NCI-H2029 (cell line): ENCODE results near the gene CS.
A peak's percentile ranks its signal among the peaks of the same experiment; 100 is the strongest.
"Not testable (repeated sequence)": the region's sequence is repeated elsewhere in the genome, so short reads cannot be mapped to it uniquely, and the experiment has no call there.

Experiments used
- DNase-seq: peaks from one replicate; lab custom pipeline; 2025; lab: John Stamatoyannopoulos, UW

The CS gene

GRCh38 chr12:56278905-56279304 is 21.2 kb downstream of the CS start:
- DNase-seq, result no peak

DNA sequence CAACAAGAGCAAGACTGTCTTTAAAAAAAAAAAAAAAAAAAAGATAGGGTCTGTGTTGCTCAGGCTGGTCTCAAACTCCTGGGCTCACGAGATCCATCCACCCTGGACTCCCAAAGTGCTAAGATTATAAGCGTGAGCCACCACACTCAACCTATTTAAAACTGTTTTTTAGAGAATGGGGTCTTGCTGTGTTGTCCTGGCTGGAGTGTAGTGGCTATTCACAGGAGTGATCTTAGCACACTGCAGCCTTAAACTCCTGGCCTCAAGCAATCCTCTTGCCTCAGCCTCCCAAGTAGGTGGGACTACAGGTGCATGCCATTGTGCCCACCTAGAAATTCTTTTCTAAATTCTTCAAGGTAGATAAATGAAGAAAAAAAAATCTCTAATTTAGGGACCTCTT is 25.8 kb downstream of the CS start:
- no peak for DNase-seq

- not testable (repeated sequence) for DNase-seq
Measured at GRCh38 chr12:56272468-56272867, 27.7 kb downstream of the CS start.

DNA sequence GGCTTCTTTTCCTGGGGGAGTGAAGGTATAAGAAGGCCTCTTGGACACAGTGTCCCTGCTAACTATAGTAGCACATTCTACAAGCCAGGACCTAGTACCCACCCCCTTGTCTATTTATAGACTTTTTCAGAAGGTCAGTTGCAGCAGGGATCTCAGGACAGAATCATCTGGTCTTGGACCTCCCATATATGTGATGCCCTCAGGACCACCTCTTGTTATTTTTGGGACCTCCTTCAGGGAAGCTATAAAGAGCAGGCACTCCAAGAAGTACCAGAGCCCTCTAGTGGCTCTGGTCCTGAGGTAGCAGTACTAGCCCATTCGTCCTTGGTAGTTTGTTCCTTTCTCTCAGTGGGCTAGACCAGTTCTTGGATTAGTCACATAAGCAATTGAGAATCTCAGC is 29.1 kb downstream of the CS start:
- no peak for DNase-seq

DNA sequence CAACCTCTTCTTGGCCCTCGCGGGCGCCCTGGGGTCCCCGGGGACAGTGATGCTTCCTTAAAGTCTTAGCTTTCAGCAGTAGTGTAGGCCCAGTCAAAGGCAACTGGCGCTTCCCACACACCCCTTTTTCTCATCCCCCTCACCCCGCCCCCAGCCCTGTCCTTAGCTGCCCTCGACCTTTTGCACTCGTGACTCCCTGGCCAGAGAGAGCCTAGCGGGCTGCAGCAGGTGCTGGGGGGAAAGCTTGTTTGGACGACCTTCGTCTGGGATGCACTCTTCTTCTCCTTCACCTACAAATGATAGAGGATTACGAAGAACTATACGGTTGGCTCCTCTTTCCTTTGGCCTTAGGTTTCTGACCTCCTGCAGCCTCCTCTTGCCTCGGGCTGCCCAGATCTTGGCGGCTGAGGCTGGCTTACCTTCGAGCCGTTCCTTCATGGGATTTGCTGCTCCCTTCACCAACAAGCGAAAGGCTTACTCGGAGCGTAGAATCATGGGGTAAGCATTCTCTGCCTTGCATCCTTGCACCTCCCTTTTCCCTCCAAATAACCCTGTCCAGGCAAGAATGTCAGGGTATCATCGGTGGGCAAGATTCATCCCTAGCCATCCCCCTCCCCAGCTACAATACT is 32.6 kb downstream of the CS start:
- no peak for DNase-seq

DNA sequence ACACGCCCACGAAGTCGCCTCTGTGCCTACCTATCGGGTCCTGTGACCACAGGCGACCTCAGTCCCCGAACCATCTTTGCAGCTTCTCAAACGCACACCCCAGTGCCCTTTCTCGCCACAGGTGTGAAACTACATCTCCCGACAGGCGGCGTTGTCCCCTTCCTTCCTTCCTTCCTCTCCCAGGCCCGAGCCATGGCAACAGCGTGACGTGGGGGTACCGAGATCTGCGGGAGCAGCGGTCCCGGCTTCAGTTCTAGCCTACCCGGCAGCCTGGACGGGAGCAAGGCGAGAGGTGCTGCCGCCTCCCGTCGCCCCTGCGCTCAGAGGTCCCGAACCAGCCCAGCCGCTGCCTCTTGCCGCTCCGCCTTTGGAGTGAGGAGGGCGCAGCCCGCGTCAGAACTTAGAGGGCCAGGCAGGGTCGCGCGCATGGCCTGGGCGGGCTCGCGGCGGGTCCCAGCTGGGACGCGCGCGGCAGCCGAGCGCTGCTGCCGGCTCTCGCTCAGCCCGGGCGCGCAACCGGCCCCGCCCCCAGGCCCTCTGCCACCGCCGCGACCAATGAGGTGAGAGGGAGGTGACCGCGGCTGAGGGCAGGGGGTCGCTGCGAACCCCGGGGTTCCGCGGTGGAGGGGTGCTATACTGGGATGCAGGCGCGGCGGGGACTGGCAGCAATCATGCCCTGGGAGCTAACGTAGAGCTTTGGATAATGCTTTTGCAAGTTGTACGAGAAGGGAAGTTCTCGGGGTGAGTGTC is 33.3 kb downstream of the CS start, which contains the start of gene COQ10A:
Gene COQ10A, plus strand, starts transcription at position 250 of the 750 bp plus-strand sequence. Its CDS starts 177 bp downstream, at position 427.
- peak; percentile 80 for DNase-seq

DNA sequence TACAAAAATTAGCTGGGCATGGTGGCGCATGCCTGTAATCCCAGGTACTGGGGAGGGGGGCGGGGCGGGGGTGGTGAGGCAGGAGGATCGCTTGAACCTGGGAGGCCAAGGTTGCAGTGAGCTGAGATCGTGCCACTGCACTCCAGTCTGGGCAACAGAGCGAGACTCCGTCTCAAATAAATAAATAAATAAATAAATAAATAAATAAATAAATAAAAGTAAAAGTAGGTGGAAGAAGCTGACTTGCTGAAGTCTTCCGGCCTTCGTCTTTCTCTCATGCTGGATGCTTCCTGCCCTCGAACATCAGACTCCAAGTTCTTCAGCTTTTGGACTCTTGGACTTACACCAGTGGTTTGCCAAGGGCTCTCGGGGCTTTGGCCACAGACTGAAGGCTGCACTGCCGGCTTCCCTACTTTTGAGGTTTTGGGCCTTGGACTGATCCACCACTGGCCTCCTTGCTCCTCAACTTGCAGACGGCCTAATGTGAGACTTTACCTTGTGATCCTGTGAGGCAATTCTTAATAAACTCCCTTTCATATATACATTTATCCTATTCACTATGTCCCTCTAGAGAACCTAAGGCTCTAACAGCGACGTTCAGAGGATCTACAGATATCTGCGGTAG is 34.0 kb downstream of the CS start:
- DNase-seq, result not testable (repeated sequence)

DNA sequence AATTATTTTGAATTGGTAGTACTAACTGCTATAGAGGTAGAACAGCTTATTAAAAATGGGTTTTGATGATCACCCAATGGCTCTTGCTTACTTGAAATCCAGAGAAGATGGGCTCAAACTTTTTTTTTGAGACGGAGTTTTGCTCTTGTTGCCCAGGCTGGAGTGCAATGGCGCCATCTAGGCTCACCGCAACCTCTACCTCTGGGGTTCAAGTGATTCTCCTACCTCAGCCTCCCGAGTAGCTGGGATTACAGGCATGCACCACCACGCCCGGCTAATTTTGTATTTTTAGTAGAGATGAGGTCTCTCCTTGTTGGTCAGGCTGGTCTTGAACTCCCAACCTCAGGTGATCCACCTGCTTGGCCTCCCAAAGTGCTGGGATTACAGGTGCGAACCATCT is 37.2 kb downstream of the CS start:
- not testable (repeated sequence) for DNase-seq

GRCh38 chr12:56261503-56262232 is 38.5 kb downstream of the CS start:
- DNase-seq, result no peak

DNA sequence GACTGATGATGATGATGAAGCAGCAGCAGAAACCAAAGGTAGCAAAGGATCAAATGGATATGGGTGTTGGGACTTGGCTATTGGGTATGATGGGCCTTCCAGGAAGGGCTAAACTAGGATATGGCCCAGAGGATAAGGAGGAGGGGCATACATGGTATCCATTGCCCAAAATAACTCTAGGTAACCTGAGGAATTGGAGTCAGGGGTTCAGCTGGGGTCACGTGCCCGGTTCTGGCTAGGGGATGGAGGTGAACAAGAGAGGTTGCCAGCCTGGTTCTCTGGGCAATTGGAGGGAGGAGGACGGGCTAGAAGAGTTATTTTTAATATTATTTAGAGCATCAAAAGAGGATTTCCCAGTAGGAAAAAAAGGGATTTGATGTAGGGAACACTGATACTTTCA is 39.2 kb downstream of the CS start:
- no peak for DNase-seq

DNA sequence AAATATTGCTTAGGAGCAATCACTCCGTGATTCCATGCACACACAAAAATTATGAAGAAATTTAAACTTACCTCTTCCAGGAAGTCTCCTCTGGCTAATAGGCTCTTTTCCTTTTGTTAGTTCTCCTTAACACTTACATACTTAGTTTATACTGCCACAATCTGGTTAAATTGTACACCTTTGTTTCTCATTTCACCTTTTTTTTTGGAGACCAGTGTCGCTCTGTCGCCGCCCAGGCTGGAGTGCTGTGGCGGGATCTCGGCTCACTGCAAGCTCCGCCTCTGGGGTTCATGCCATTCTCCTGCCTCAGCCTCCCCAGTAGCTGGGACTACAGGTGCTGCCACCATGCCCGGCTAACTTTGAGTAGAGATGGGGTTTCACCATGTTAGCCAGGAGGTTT is 39.8 kb downstream of the CS start:
- no peak for DNase-seq

DNA sequence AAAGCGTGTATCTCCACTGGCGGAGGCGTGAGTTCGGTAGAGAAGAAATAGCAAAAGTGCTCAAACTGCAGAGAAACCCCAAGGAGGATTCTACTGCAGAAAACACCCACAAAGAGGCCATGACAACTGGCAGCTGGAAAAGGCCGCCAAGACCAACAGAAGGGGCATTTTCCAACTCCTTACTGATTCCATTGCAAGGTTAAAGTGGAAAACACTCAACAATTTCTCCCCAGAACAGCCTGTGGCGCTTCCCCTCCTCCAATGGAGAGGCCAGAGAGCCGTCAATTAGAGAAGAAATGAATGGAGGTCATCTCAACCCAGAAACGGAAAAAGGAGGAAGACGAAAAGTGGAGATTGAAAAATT is 41.3 kb downstream of the CS start:
- no peak for DNase-seq

GRCh38 chr12:56258068-56258819 is 41.9 kb downstream of the CS start, which contains the start of gene ANKRD52:
Gene ANKRD52 (minus strand): TSS chr12:56258384. CDS start chr12:56258269, 115 bp downstream.
- DNase-seq, result peak; percentile 60

DNA sequence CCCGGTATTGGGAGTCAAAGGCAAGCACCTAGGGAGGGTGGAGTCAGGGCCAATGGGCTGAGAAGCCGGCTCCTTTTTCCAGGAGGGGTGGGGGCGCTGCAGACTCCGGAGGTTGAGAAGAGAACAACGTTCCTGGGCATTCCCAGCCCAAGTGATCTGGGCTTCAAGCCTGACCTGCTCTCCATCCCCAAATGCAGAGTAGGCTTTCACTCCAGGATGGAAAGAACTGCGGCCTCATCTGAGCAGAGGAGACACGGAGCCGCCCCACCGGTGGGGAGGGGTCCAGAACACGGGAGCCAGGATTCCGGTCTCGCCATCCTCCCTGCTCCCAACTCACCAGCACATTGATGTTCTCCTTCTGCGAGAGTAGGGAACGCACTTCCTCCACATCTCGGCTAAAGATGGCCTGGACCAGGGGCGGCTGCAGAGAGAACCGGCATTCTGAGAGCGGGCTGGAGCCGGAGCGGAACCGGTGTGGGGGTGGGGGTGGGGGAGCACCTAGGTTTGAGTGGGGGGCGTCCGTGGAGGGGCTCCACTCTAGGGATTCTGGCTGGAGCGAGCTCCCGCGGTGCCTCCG is 42.6 kb downstream of the CS start:
- no peak for DNase-seq

DNA sequence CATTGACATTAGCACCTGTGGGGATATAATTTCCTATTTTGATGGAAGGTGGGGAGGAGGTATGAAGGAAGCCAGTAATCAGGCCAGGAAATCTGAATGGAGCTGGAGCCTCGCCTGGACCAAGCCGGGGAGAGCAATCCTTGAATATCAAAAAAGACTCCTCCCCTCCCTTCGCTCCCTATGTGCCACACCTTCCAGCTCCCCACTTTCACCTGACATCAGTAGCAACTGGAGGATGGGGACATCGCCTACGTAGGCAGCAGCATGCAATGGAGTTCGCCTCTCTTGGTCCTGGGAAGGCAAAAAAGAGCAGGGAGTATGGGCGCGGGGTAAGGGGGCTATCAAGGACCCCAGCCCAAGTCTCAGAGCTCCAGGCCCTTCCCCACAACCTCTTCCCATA is 43.1 kb downstream of the CS start:
- DNase-seq, result no peak

DNA sequence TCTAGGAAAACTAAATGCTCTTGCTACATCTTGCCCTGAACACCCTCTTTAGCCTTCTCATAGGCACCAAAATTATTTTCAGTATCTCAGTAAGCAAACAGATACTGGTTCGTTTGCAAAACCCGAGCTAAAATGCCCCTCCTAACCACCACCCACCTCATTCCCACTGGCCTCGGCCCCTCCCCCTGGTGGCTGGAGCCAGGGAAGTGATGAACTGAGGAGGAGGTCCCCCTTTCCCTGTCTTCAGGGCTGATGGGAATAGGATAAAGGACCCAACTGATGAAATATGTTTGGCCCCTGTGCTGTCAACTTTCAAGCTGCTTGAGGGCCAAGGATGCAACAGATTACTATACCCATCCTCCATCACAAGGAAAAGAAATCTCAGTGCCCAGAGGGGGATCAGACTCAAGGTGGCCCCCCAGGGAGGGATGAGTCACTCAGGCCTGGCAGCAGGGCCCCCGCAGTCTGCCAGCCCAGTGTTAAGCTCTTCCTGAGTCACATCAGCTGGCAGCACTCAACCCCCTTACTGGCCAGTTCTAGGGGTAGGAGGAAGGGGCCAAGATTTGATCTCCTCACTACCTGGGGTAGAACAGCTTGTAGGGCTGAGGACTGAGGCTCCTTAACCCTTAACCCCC is 43.7 kb downstream of the CS start:
- no peak for DNase-seq

DNA sequence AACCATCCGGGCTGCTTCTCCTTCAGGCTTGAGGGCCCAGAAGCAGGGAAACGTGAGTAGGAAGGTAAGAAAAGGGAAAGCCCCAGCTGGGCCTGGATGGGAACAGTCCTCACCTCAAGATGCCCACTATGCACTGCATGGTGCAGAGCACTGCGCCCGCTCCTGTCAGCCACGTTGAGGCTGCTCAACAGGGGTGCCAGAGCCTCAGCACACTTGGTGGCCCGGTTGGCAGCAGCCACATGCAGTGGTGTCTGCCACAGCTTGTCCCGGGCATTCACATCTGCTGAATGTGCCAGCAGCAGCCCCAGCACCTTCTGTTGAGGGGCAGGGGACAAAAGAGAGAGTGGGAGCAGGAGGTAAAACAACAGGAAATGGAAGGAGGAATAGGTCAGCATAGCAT is 44.5 kb downstream of the CS start:
- no peak for DNase-seq

GRCh38 chr12:56253091-56253490 is 47.0 kb downstream of the CS start:
- DNase-seq, result no peak

- no peak for DNase-seq
Measured at GRCh38 chr12:56252649-56253048, 47.5 kb downstream of the CS start.

DNA sequence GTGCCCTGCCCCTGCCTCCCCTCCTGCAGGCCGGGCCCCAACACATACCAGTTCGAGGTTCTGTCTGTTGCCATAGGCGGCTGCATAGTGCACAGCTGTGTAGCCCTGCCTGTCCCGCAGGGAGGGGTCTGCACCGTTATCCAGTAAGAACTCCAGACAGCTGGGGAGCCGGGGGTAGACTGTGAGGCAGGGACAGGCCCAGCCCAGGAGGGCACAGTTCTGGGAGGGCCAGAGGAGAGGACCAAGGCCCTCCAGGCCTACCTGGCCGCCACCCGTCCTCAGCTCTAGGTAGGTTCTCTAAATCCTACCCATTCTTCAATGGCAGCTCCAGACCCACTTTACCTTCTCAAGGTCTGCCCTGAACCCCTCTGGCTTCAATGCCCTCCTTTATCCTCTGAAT is 51.4 kb downstream of the CS start:
- DNase-seq, result no peak

GRCh38 chr12:56247923-56248322 is 52.2 kb downstream of the CS start:
- DNase-seq, result no peak
